Uterus (tissue), 4 donors: Measurements from ENCODE around the gene CNTLN. TPM values are rescaled to one million over a fixed set of nuclear protein-coding genes. Genes with fewer than 3 reads are reported as not detected.

ENCODE experiments used
- DNase-seq, 2 donors: peaks; one replicate each; pipeline ENCODE4 v3.0.0-alpha.2; 2019 to 2020
- H3K27ac ChIP-seq, 2 donors: fragments of 200-600 bp; sonication (generic); 1 replicate in 1 of 2; 2 replicates in 1 of 2; pipeline ENCODE4 v1.5.1; 2016 to 2018
- H3K27me3 ChIP-seq, 2 donors: fragments of 200-600 bp; sonication (generic); one replicate each; pipeline ENCODE4 v1.5.1; 2018 to 2019; ENCODE audit warnings: control low read depth in 1 of 2
- H3K36me3 ChIP-seq, 2 donors: fragments of 200-600 bp; sonication (generic); one replicate each; pipeline ENCODE4 v1.5.1; 2019; ENCODE audit warnings: control low read depth in 1 of 2
- H3K4me1 ChIP-seq, 2 donors: fragments of 200-600 bp; sonication (generic); one replicate each; pipeline ENCODE4 v1.5.1; 2018 to 2019; ENCODE audit warnings: control low read depth in 1 of 2
- H3K4me3 ChIP-seq, 2 donors: fragments of 200-600 bp; sonication (generic); 1 replicate in 1 of 2; 2 replicates in 1 of 2; pipeline ENCODE4 v1.5.1; 2018 to 2019; ENCODE audit warnings: mild to moderate bottlenecking in 1 of 2
- H3K9me3 ChIP-seq, 2 donors: fragments of 200-600 bp; sonication (generic); one replicate each; pipeline ENCODE4 v1.5.1; 2019; ENCODE audit warnings: control low read depth in 1 of 2
- POLR2A ChIP-seq, 2 donors: fragments of 450-650 bp; IDR thresholded peaks; one replicate each; pipeline ENCODE4 v1.6.1; 2016; ENCODE audit warnings: antibody characterized with exemption in 2 of 2, mild to moderate bottlenecking in 1 of 2, moderate library complexity in 1 of 2
- intact Hi-C: fragments of 100-400 bp; cut with DNase I; formaldehyde crosslinking; loops from one replicate; pipeline ENCODE4 v1.15.1; 2023; ENCODE audit warnings: low total_unique reads
- total RNA-seq, 4 donors: library from RNA; depleted of rRNA in 3 of 4; stranded (reverse); fragments of >200 nt in 3 of 4; gene quantifications; one replicate each; pipeline versions ENCODE4 v1.1.0 to v1.2.4, GENCODE V29; 2014 to 2023
- TF ChIP-seq, protein P1 (sequence below), 4 experiments: fragments of 200-600 bp in 2 of 4; fragments of 450-650 bp in 2 of 4; sonication (generic) in 2 of 4; IDR thresholded peaks; one replicate each; pipeline ENCODE4 v1.5.1; 2016 to 2019; ENCODE audit warnings: antibody characterized with exemption in 4 of 4, mild to moderate bottlenecking in 2 of 4, moderate library complexity in 1 of 4
- donor health status: DM: yes; HTN: yes; CAD: no.

CNTLN gene
- total RNA-seq, 4 donors from 2014 or later = 11.3 to 41.7 (median 18.9) TPM

DNA sequence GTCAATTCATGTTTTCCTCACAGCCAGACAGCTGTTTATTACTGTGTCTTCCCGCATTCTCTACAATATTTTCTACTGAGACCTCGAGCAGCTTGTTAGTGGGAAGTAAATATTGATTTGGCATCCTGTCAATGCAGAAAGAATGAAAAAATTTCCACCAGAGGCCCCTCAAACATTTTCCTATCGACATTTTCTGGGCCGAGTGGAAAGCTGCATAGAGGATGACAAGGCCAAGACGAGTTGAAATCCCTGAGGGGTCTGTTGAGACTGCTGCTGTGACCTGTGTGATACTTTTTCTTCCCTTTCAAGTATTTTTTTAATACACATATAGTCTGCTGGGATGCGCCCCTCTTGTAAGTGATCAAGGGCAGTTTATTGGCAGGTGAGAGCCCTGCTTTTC, 352.6 kb downstream of the CNTLN start:
- Histone ChIP-seq H3K4me1 (no peaks in the 10 kb centered on the region), H3K36me3 (no peaks in the 10 kb centered on the region), H3K27me3 (peaks cover 0 to 4% of the 10 kb centered on the region in 2 donors), H3K4me3 (no peak overlapping the region), H3K9me3 (no peaks in the 10 kb centered on the region), H3K27ac (no peak overlapping the region)
- no peak for DNase-seq
- no peak for TF ChIP-seq POLR2A (IDR thresholded peaks at IDR 0.05)
- TF ChIP-seq, protein P1, sequence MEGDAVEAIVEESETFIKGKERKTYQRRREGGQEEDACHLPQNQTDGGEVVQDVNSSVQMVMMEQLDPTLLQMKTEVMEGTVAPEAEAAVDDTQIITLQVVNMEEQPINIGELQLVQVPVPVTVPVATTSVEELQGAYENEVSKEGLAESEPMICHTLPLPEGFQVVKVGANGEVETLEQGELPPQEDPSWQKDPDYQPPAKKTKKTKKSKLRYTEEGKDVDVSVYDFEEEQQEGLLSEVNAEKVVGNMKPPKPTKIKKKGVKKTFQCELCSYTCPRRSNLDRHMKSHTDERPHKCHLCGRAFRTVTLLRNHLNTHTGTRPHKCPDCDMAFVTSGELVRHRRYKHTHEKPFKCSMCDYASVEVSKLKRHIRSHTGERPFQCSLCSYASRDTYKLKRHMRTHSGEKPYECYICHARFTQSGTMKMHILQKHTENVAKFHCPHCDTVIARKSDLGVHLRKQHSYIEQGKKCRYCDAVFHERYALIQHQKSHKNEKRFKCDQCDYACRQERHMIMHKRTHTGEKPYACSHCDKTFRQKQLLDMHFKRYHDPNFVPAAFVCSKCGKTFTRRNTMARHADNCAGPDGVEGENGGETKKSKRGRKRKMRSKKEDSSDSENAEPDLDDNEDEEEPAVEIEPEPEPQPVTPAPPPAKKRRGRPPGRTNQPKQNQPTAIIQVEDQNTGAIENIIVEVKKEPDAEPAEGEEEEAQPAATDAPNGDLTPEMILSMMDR (IDR thresholded peaks at IDR 0.05) = no peak
- intact Hi-C loops = no loop called here

DNA sequence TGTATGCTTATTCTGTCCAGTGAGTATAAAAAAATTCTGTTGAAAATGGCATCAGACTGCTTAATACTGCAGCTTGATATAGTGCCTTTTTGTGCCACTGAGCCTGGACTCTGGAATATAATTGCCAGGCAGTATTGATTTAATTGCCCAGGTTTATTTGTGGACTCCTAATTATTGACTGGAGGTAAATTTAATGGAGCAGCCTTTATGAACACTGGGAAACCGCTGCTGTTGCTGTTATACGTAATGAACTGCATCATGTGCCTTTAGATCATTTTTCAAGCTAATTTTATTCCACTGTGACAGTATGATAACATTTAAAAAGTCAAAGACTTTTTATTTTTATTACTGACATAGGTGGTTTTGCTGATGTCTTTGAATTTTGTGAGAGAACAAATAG, 353.8 kb downstream of the CNTLN start:
- Histone ChIP-seq H3K27ac (no peak overlapping the region), H3K9me3 (no peaks in the 10 kb centered on the region), H3K4me1 (no peaks in the 10 kb centered on the region), H3K36me3 (no peaks in the 10 kb centered on the region), H3K27me3 (peaks cover 0 to 4% of the 10 kb centered on the region in 2 donors), H3K4me3 (no peak overlapping the region)
- intact Hi-C loops = no loop called here
- TF ChIP-seq, protein P1 (IDR thresholded peaks at IDR 0.05) = no peak
- TF ChIP-seq POLR2A (IDR thresholded peaks at IDR 0.05) = no peak
- DNase-seq = no peak

DNA sequence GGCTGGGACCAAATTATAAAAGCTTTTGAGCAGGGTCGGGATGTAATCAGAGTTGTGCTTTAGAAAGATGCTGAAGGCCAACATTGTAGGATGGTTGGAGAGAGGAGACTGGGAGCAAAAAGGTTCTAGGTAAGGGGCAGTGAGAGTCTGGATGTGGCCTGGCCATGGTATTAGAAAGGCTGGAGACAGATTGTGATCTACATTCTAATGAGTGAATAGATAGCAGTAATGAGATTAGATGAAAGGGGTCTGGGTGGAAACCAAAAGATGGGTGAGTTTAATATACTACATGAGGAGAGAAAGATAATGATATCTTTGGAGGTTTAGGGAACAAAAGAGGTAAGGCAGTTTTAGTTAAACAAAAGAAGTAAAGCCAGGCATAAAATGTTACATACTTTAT, 355.3 kb downstream of the CNTLN start:
- Histone ChIP-seq H3K27ac (no peak overlapping the region), H3K36me3 (no peaks in the 10 kb centered on the region), H3K4me1 (no peaks in the 10 kb centered on the region), H3K4me3 (no peak overlapping the region), H3K27me3 (peaks cover 0 to 4% of the 10 kb centered on the region in 2 donors), H3K9me3 (no peaks in the 10 kb centered on the region)
- no peak for DNase-seq
- intact Hi-C loops = no loop called here
- TF ChIP-seq POLR2A (IDR thresholded peaks at IDR 0.05) = no peak
- TF ChIP-seq, protein P1 (IDR thresholded peaks at IDR 0.05) = no peak

DNA sequence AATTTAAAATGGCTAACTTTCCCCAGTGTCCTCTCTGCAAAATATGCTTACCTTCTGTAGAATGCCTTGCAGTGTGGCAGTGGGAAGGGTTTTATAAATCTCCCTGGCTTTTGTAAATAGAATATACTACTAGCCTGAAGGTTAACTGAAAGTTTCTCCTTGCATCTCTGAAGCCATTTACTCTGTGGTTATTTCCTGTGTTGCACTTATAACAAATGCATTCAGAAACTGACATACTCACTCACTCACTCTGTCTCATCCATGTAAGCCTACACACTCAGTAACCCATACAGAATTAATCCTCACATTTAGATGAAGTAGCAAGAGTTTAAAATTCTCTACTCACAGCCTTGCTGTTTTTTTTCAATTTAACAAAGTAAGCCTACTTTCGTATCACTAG, 356.9 kb downstream of the CNTLN start:
- Histone ChIP-seq H3K27me3 (peaks cover 0 to 4% of the 10 kb centered on the region in 2 donors), H3K4me3 (no peak overlapping the region), H3K4me1 (no peaks in the 10 kb centered on the region), H3K36me3 (no peaks in the 10 kb centered on the region), H3K9me3 (no peaks in the 10 kb centered on the region), H3K27ac (no peak overlapping the region)
- no peak for TF ChIP-seq POLR2A (IDR thresholded peaks at IDR 0.05)
- TF ChIP-seq, protein P1 (IDR thresholded peaks at IDR 0.05) = no peak
- DNase-seq = no peak
- intact Hi-C loops = no loop called here

DNA sequence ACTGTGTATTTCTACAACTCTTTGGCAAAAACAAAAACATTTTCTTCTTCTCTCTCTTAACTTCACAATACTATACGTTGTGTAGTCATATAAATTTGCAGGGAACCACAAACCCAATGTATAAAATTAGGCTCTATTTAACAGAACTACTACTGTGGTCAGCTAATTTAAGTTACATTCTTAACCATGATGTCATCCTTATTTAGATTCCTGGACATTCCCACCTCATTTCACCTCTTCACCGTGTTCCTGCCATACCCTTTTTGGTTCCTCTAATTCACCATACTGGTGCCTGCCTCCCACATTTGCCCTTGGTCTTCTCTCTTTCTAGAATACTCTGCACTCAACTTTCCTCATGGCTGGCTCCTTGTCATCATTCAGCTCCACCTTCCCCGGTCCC, 368.4 kb downstream of the CNTLN start:
- H3K36me3 ChIP-seq = no peaks in the 10 kb centered on the region
- intact Hi-C loops = no loop called here
- DNase-seq = no peak
- no peaks in the 10 kb centered on the region for H3K27me3 ChIP-seq
- H3K4me1 ChIP-seq = no peaks in the 10 kb centered on the region
- H3K27ac ChIP-seq = no peak overlapping the region
- H3K4me3 ChIP-seq = no peak overlapping the region
- no peaks in the 10 kb centered on the region for H3K9me3 ChIP-seq
- TF ChIP-seq POLR2A (IDR thresholded peaks at IDR 0.05) = no peak
- TF ChIP-seq, protein P1 (IDR thresholded peaks at IDR 0.05) = no peak
